Measurements from ENCODE around the gene TMEM156.

Gene TMEM156, protein sequence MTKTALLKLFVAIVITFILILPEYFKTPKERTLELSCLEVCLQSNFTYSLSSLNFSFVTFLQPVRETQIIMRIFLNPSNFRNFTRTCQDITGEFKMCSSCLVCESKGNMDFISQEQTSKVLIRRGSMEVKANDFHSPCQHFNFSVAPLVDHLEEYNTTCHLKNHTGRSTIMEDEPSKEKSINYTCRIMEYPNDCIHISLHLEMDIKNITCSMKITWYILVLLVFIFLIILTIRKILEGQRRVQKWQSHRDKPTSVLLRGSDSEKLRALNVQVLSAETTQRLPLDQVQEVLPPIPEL

DNA sequence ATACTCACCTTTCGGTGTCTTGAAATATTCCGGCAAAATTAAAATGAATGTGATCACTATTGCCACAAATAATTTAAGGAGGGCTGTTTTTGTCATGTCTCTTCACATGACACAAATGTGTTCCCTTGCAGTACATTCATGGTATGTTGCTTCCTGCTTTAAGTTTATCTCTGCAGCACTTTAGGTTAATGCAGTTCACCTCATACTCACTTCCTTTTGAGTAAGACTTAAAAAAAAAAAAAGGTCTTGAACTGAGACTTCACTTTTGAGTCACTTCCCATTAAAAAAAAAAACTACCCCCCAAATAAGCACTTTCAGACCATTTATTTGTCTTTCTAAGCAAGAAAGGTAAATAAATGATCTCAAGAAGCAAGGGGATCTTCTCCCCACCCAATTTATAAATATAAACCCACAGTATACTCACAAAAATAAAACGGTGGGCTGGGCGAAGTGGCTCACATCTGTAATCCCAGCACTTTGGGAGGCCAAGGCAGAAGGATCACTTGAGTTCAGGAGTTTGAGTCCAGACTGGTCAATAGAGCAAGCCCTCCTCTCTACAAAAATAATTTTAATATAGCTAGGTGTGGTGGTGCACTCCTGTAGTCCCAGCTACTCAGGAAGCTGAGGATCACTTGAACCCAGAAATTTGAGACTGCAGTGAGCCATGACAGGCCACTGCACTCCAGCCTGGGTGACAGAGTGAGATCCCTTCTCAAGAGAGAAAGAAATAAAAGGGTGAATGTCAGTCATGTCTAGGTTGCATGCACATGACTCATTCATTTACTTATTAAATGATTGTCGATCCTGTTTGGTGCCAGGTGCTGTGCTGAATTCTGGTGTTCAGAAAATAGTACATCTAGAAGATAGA, at the start of gene TMEM156:
Gene TMEM156 (minus strand): TSS at position 192 of the 868 bp plus-strand sequence. CDS start 96 bp downstream, at position 96.
- peak; percentile 88 for DNase-seq

DNA sequence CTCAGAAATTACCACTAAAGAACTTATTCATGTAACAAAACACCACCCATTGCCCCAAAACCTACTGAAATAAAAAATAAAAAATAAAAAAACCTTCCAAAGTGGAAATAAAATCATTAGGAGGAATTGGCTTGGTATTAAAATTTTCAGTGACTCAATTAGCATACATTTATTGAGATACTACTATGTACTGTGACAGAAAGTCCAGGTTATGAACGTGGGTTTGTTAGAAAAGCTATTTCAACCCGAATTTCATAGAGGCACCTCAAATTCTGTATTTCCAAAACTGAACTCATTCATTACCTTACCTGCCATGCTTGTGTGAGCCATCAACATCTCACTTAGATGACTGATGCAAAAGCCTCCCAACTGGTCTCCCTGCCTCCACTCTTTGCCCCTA, 46.6 kb upstream of the TMEM156 start:
- DNase-seq: no peak

DNA sequence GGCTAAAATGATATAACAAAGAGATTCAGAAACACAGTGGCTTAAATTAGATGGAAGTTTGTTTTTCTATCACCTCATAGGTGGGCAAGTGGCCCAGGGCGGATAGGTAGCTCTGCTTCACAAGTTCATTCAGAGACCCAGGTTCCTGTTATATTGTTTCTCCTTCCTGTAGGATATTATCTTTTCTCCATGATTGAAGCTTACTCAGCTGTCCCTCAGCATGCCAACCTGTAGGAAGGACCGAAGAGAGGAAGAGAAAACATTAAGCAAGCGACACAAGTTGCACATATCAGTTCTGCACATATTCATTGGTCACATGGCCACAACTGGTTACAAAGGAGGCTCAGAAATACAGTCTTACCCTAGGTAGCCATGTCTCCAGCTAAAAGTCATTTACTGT, 36.7 kb upstream of the TMEM156 start:
- DNase-seq: peak; percentile 78

DNA sequence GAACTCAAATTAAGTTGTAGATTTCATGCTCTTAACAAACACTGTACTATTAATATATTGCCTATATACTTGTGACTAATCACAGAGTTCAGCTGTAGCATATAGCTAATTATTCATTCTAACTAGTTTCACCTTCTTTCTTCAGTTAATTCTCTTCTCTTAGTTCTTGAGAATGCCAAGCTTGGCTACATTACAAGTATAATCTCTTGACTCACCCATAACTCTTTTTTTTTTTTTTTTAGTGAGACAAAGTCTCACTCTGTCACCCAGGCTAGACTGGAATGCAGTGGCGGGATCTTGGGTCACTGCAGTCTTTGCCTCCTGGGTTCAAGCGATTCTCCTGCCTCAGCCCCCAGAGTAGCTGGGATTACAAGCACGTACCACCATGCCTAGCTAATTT, 35.2 kb upstream of the TMEM156 start:
- no peak for DNase-seq

DNA sequence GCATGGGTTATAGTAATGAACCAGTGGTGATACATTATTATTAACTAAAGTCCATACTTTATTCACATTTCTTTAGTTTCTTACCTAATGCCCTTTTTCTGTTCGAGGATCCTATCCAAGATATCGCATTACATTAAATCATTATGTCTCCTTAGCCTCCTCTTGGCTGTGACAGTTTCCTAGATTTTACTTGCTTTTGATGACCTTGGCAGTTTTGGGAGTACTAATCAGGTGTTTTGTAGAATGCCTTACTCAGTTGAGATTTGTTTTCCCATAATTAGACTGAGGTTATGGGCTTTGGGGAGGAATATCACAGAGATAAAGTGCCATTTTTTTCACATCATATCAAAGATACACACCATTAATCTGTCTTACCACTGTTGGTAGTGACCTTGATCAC, 34.8 kb upstream of the TMEM156 start:
- DNase-seq: no peak

DNA sequence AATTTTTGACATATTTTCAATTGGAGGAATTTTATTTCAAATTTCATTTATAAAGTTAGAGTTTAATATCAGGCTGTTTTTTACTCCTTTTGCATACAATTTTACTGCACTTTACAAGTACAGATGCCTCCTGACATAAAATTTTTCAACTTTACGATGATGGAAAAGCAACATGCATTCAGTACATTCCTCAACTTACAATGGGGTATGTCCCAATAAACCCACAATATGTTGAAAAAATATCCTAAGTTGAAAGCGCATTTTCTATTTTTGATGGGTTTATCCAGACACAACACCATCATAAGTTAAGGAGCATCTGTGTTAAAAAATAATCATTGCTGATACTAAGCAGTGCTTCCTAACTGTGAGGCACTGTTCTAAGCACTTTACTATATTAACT, 34.2 kb upstream of the TMEM156 start:
- DNase-seq: no peak

DNA sequence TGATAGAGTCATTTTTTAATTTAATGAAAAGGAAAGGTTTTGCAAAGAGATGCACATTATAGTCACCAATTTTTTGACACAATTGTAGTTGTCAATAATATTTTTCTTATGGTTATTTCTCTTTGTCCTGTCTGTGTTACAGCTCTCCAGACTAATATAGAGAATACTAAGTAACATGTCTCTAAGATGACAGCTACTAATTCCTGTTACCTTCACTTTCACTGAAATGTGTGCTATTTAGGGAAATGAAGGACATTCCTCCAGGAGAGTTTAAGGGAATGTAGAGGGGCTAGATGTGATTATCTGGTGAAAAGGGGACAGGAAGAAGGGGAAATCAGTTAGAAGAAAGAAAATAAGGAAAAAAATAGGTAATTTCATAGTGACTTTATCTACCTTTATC, 31.2 kb upstream of the TMEM156 start:
- DNase-seq: no peak

DNA sequence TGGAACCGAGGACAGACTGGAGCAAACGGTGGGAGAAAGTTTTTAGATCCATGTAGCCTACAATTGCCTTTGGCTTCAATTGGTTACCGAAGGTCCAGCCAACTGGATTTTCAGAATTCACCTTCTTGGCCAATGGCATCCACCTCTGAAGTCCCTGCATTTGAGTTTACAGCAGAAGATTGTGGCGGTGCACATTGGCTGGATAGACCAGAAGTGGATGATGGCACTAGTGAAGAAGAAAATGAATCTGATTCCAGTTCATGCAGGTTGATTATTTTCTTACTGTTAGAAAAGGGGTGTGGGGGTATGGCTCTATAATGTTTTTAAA, 30.5 kb upstream of the TMEM156 start:
- no peak for DNase-seq

DNA sequence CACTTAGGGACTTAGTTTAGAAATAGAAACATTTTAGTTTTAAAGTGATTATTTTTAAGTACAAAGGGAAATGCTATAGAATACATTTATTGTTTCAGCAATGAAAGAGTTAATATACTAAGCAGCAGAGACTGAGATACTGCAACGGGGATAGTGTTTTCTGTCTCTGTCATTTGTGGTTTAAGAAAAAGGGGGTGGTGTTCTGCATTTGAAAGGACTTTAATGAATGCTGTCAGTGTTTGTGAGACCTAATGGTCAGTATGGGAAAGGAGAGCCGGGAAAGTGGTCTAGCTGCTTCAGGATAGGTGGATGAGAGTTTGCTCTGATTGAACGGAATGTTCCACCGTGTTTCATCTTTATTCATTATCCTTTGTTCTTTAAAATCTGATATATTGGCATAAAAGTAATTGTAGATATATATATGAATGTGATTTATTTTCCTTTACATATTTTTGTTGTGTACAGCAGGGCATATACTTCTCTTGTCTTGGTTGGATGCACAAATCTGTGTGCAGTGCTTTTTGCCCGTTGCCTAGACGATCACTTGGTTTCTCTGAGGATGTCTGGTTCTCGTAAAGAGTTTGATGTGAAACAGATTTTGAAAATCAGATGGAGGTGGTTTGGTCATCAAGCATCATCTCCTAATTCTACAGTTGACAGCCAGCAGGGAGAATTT, 30.0 kb upstream of the TMEM156 start, which contains the start of gene KLHL5:
Gene KLHL5 (plus strand): TSS at position 139 of the 676 bp plus-strand sequence. CDS start 421 bp downstream, at position 560.
- peak; percentile 34 for DNase-seq

DNA sequence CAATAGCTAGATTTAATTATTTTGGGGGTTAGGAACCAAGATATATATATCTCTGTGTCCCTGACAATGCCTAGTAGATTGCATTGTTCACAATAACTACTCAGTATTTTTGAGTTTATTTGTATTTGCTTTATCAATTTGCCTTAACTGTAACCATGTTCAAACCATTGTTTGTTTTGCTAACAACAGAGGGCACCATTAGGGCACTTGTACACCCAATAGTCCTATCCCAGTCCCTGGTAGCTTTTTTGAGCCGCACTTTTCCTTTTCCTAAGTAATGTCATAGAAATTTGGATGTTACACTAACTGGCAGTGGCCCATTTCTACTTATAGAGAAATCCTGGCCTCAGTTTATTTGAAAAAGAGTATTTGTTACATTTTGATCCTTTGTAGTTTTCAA, 29.2 kb upstream of the TMEM156 start:
- peak; percentile 50 for DNase-seq

DNA sequence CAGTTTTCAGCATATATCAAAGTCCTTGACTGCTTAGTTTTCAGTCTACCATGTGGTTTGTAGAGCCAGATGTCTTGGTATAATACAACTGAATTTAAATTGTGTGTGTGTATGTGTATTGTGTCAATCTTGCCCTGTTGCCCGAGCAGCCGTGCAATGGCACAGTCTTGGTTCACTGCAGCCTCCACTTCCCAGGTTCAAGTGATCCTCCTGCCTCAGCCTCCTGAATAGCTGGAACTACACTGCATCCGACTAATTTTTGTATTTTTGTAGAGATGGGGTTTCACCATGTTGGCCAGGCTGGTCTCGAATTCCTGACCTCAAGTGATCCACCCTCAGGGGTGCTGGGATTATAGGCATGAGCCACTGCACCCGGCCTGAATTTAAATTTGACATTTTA, 23.8 kb upstream of the TMEM156 start:
- no peak for DNase-seq

DNA sequence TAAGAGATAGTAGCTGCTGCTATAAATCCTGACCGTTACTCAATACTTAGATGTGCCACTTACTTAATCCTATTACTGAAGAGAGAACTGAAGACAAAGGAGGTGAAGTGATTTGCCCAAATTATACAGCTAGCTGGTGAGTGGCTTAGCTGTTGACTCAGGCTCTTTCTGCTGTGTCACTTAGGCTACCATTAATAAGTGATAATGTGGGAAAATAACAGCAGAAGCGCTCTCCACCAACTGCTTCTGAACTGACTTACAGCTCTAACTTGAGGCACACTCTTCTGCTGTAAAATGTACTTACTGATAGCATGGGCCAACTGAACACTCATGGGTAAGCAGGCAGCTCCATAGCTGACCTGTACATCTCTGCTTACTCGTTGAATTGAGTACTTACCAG, 22.3 kb upstream of the TMEM156 start:
- DNase-seq: no peak

DNA sequence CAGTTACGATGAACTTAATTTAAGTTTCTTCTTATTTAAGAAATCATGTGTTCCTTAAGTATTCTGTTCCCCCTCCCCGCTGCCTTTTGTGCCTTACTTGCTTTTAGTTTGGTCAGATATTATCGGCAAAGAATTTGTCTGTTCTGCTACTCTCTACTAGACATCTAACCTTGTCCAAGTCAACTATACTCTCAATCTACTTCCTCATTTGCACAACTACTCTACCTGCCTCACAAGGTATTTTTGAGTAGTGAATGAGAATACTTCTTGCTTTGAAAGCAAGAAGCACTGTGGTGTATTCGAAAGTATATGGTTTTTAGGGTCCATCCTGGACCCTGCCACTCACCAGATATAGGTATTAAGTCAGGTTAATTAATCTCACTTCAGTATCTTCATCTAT, 21.8 kb upstream of the TMEM156 start:
- no peak for DNase-seq

DNA sequence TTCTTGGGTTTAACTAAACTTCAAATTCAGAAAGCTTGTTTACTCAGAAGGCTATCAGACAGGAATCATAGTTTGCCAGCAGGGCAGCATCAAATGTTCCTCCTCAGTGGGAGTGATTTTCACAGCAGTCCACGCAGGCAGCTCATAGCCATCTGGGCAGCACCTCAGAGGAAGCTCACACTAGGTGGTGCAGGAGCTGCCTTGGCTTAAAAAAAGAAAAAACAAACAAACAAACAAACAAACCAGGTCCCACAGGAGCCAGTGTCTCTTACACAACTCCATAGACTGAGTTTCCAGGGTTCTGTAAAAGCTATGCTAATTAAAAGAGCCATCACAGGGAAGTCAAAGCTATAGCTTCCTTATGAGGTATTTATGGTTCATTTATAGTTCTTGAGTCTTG, 19.3 kb upstream of the TMEM156 start:
- no peak for DNase-seq

DNA sequence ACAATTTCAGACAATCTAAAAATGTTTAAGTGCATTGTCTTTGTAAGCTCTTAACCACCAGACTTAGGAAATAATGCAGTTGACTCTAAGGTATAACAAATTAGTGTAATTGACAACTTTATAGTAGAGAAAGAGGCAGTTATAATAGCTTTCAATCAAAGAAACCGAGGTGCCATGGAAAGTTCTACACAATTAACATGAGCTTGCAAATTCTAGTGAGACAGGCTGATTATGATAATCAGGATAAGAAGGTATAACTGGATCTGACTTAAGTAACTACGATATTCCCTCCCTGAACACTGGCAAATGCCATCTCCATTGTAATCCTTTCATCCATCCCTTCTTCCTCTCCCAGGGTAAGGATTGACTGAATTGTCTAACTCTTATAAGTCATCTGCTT, 18.4 kb upstream of the TMEM156 start:
- DNase-seq: no peak

DNA sequence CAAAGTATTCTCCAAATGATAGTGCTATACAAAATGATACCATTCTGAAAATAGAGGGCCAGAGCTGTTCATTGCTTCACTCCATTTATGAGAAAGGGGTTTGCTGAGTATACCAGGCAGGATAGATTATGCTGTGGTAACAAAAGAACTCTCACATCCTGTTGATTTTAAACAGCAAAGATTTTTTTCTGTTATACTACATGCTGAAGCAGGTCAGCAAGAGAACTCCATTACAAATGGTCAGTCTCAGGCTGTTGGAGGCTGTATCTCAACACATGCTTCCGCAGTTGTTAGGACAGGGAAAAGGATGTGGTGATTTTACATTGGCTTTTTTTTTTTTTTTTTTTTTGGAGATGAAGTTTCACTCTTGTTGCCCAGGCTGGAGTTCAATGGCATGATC, 16.1 kb upstream of the TMEM156 start:
- no peak for DNase-seq

DNA sequence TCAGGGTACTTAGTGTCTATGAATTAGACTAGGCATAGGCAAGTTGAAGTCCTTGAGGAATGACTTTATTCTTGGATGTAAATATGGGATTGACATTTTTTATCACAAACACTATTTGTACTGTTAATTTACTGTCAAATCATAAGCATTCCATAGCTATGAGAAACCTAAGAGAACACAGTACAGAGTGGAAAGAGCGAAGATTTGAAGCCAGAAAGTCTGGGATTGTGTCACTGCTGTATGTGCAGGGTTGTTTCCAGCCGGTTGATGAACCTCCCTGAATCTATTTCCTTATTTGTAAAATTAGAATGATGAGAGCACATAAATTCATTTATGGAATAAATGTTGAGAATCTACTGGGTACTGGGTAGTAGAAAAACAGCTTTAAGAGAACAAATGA, 15.5 kb upstream of the TMEM156 start:
- no peak for DNase-seq

DNA sequence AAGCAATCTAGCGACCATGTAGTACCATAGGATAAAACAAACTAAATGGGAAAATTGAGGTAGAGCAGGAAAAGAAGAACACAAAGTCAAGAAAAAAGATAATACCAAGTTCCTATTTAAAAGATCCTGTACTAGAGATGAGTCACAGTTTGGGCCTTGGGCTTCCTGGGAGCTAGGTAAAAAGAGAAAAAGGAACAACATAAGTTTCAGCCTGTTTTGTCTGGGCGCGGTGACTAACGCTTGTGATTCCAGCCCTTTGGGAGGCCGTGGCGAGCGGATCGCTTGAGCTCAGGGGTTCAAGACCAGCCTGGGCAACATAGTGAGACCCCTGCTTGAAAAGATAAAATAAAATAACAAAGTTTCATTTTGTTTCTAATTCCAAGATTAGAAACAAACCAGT, 14.0 kb upstream of the TMEM156 start:
- DNase-seq: peak; percentile 47

DNA sequence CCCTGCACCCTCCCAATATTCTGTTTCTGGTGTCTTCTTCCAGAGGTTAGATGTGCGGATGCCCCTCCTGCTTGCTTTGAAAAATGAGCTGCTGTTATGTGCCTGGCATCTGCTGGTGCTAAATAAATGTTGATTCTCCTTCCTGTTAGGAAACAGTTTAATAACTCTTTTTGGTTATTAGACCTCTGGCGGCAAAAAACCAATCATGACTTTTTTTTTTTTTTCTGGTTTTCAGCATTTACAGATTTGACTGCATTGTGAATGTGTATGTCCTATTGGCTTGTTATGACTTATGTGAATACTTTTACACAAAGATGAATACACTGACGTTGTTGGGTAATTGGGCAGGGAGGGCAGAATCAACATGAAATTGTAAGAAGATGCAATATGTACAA, 13.6 kb upstream of the TMEM156 start:
- DNase-seq: peak; percentile 69

DNA sequence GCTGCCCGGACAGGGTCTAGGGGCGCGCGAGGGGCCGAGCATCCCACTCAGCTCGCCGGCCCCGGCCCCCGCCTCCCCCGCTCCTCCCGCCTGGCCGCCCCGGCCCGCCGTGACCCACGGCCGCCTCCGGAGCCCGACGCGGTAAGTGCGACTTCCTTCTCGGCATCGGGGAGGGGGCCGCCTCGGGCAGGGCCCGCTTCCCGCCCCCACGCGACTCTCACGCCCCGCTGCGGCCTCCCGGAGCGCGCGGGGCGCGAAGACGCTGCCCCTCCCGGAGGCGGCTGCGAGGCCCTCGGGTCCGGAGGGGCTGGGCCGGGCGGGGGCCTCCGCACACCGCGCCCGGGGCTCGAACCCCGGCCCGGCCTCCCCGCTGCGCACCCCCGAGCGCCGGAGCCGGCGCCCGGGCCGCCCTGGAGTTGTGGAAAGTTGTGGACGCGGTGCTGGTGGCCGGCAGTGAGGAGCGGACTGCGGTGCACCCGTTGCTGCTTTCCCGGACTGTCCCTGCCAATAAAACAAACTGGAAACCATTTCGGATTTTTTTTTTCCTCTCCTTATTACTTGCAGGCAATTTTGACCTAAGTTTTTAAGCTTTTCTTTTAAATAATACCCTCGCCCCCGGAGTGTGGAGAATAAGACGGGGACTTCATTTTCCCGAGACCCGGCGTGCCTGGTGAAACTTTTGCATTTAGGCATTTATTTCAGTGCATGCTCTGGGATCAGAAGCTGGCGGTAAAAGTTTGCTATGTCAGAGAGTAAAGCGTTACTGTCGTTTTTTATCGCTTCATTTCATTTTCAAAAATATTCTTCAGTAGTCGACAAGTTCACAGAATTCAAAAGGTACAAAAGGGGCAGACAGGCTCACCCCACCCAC, 13.0 kb upstream of the TMEM156 start:
- DNase-seq: peak; percentile 69

DNA sequence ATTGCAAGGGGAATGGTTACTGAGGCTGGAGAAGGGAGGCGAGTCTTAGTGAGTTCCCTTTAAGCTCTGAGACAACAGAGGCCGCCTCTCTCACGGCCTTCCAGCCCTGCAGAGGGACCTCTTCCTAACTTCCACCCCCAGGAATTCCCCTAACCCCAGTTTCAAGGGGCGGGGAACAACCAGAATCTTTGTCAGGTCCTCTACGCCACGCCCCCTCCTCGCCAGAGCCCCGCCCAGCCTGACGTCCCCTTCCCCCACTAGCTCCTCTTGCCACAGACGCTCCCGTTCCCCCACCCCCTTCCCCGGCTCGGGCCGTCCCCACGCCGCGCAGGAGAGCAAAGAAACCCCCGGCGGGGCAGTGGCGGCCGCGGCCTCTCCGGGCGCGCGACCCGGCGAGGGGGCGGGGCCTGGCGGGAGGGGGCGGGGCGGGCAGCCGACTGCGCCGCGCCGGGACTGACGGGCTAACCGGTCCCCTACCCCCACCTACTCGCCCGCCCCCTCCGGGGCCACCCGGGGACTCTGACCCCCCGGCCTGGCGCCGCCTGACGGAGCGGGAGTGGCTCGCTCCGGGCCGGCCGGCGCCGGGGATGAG, 12.3 kb upstream of the TMEM156 start:
- DNase-seq: peak; percentile 97

DNA sequence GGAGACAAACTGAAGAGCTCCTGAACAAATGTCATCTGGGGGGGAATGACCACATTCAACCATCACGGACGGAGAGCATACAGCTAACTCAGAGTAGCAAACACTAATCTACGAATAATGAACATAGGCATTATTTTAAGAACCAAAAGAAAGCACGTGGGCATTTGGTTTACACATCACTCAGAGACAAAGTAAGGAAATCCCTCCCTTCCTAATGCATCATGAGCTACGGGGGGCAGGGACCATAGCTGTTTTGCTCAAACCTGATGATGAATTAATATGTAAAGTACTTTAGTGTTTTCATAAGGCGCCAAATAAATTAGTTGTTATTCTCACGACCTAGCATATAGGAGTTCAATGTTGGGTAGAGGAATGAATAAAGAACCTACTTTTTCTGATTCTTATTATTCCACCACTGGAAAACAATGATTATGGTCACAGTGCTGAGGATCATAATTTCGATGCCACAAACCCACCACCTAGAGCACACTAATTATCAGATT, 11.7 kb upstream of the TMEM156 start:
- DNase-seq: peak; percentile 82

Data from OCI-M1 (cell line).